GM19043 (cell line): Measurements from ENCODE around the gene KCNJ1.

ENCODE experiments used
- ATAC-seq: cut with Tn5 transposase; IDR thresholded peaks from one replicate; pipeline ENCODE4 v1.9.1; 2021; ENCODE audit warnings: low read depth; ENCODE audit not compliant: unreplicated experiment

The KCNJ1 gene

GRCh38 chr11:128856241-128856640 lies 10.9 kb downstream of the KCNJ1 start:
- no peak for ATAC-seq

- no peak for ATAC-seq
Observed at GRCh38 chr11:128854841-128855240, 12.3 kb downstream of the KCNJ1 start.

DNA sequence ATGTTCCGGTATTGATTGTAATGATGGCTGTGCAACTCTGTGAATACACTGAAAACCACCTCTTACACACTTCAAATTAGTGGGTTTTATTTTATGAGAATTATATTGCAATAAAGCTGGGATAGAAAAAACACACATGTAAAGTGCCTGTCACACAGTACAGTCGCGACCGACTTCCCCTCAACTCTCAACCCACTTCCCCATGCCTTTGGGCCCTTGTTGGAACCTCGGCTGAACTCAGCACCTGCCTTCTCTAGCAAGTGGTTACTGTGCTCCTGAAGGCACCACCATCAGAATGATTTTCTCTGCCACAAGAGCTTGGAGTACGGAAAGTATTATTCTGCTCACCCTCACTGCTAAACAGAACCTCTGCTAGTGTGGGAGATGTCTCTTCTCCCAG lies 13.5 kb downstream of the KCNJ1 start:
- ATAC-seq, result no peak

DNA sequence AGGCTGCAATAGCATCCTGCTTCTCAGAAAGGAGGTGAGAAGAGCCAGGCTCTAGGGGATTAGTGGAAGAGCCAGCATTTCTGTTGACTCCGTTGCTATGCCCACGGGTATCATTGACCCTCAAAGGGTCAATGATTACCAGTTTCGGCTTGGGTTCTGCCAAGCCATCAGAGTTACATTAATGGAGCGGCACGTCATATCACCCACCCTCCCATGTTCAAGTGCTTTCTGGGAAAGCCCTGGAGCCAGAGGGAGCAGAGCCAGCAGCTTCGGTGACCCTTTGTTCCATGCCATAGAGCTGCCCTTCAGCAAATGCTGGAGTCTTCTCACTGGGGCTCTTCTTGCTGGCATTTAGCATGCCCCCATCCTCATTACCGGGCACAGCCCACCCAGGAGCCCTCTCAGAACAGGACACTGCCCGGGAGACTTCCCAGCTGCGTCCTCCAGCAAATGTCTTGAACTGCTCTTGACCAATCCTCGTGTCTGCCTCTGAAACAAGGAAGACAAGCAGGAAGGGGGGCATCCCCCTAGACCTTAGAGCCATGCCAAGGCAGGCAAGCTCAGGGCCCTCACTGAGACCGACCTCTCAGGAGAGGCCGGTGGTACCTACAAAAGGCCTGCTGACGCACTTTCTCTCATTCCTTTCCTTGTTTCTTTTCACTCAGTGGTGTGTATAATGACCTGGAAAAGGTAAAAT lies 14.6 kb downstream of the KCNJ1 start:
- no peak for ATAC-seq

- peak; percentile 94 for ATAC-seq
Observed at GRCh38 chr11:128848815-128849455, 18.2 kb downstream of the KCNJ1 start.

DNA sequence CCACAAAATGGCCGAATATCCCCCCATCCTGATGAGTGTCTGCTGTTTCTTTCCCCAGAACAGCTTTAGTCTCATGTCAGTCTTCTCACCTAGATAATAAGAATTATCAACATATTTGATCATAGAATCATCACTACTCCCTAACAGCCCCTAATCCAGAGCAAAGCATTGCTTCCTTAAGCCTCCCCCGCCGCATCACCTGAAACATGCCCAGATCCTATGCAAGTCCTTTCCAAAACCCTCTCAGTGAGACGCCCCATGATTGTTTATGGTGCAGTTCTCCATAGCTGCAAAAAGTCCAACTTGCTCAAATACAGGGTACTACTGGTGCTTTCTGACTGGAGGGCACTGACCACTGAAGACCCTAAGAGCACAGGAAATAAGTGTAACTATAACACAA lies 20.1 kb downstream of the KCNJ1 start:
- ATAC-seq, result no peak

DNA sequence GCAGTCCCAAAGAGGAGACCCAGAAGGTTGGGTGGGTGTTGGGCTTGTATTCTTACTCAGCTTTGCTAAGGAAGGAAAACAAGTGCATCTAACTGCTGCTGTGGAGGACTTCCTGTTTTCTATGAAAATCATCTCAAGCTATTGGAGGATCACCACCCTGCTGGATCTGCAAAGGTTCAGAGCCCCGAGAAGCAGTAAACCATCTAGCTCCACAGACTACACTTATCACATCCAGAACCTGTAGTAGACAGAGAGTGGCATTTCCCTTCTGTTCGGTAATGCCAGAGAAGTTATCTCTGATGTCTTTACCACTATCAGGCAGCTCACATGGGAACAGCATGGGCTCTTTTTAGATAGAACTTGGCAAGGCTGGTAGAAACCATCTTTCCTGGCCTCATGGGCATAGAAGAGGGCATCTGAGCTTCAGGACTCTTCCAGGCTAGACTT lies 21.7 kb downstream of the KCNJ1 start:
- no peak for ATAC-seq

DNA sequence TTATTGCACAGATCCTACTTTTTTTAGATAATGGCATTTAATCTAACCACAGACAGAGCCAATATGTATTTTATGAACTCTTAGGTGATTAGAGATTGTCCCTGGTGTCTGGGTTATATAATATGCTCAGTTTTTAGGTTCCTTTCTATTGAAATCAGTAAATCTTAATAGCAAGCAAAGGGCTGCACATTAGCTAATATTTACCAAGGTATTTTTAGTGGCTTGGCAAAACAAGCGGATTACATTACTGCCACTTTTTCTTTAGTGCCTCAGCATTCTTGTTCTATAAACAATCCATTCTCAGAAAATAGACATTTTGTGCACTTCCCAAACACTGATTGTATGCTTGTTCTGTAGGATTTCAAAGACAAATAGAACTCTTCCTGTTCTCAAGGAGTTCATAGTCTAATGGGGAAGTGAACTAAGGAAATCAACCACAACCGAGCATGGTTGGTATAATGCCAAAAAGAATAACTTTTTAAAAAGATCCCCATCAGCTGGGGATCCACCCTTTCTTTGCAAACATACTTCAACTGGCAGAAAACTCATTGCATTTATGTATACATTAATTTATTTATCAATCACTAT lies 23.8 kb downstream of the KCNJ1 start:
- ATAC-seq, result no peak

DNA sequence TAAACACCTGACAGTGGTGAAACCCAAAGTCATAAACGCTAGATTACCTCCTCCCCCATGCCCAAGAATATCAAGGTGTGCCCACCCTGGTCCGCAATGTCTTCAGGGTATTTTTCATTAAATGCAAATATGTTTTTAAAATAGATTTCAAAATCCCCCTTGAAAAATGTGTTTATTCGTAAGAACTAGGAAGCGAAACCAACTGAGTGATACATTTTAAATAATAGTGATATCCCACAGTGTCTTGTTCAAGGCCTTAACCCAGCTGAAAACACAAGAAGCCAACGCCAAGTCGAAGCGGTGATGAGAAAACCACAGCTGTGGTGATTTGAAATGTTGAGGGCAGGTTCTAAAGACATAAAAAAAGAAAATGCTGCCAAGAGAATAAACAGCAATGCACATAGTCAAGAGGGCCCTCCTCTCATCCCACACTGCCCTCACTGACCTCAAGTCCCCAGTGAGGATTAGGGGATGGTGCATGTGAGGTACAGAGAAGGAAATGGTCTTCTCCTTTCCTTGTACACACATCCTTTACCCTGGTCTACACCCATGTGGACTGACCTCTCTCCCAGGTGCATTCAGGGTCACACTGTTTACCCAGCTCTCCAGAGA lies 25.5 kb downstream of the KCNJ1 start:
- no peak for ATAC-seq

- ATAC-seq, result no peak
Observed at GRCh38 chr11:128840783-128841182, 26.3 kb downstream of the KCNJ1 start.

GRCh38 chr11:128840137-128840536 lies 27.0 kb downstream of the KCNJ1 start:
- no peak for ATAC-seq

- no peak for ATAC-seq
Observed at GRCh38 chr11:128839081-128839480, 28.0 kb downstream of the KCNJ1 start.

- no peak for ATAC-seq
Observed at GRCh38 chr11:128837627-128838026, 29.5 kb downstream of the KCNJ1 start.

GRCh38 chr11:128835741-128836430 lies 31.2 kb downstream of the KCNJ1 start:
- no peak for ATAC-seq

GRCh38 chr11:128834157-128834556 lies 32.9 kb downstream of the KCNJ1 start:
- no peak for ATAC-seq

- no peak for ATAC-seq
Observed at GRCh38 chr11:128832121-128832497, 35.0 kb downstream of the KCNJ1 start.

DNA sequence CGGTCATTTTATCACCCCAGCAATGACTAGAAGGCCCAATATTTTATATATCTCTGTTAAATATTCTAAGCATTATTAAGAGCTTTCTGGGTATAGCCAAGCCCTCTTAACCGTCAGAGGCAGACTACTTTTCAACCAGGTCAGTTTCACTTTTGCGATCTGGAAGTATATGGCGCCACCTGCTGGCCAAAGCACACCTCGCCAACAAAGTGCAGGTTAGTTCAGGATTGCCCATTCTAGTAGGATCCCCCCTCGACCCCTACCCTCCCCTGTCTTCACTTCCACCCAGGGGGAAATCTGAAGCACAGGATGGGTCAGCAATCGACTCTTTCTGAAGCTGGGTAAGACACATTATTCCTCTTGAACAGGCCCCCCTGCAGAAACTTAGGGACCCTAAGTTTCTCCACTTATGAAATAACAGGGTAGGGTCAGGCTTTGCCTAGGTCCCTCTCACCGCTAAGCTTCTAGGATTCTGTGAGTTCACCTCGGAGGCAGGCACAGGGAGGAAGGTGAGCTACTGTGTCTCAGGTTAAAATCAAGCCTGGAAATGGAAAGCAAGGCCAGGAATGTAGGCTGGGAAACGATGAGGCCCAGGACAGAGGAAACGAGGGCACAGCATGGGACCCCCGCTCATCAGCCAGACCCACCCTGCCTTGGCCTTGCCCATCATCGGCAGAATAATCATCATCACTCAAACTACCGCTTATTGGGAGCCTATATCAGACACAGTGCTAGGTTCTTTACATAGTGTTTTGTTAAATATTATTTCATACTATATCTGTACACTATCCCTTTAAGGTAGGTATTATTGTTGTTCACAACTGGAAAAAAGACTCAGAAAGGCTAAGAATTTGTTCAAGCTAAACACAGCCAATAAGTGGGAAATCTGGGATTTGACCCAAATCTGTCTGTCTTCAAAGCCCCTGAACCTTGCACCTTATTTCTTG lies 35.6 kb downstream of the KCNJ1 start:
- peak; percentile 88 for ATAC-seq

DNA sequence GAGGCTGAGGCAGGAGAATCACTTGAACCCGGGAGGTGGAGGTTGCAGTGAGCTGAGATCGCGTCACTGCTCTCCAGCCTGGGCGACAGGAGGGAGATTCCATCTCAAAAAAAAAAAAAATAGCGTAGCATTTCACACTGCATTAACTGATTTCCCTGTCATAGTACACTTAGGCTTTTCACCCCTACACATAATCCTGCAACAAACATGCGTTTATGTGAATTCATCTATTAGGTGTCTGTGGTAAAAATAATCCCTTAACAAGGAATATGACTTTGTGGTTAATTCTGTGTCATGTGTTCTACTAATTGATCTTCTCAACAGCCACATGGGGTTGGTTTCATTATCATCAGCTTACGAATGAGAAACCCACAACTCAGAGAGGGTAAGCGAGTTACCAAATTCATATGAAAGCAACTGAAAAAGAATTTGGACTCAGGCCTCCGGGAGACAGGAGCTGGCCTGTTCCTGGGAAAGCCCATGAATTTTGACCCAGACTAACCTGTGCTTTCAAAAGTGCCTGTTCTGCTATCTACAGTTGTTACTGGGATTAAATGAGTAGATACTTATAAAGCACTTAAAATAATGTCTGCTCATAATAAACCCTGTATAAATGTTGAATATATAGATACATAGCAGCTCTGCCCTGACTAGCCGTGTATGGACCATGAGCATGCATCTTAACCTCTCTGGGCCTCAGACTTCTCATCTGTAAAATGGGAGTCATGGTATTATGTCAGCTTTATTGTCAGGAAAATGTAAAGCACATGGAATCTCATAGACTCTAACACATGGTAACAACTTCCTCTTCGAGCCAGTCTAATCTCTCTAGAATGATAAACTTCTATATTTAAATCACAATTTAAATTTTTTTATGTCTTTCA lies 36.6 kb downstream of the KCNJ1 start:
- ATAC-seq, result peak; percentile 22

DNA sequence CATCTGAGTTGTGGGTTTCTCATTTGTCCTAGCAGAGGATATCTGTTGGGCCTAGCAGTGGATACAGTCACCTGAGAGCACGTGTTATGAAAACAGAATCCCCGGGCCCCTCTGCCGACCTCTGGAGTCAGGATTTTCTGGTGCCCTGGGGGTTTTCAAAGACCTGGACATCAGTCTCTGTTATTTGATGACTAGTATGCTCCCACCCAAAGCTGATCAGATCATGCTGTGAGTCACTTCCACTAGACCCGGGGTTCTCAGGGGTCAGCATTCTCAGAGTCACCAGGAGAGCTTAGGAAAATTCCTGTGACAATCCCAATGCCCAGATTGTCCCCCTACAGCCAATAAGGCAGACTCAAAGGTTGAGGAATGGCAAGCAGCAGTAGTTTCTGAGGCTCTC lies 38.7 kb downstream of the KCNJ1 start:
- no peak for ATAC-seq
